T-helper 9 cell (primary cell): Measurements from ENCODE around the gene FIGLA.
"Not testable (repeated sequence)": the region's sequence is repeated elsewhere in the genome, so short reads cannot be mapped to it uniquely, and the experiment has no call there.

Experiments used
- DNase-seq: peaks from one replicate; pipeline ENCODE4 v3.0.0-alpha.2; 2020

FIGLA gene

DNA sequence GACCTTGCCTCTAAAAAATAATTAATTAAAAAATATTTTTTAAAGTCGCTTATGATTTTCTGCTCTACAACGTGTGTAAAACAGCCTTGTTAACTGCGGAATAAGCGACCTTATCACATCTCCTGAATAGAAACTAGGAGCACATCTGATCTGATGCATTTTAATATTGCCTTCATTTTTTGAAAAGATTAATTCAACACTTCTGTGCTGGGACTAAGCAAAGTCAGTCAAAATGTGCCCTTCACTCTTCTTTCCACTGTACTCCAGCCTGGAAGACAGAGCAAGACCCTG is 17.3 kb upstream of the FIGLA start:
- DNase-seq = no peak

DNA sequence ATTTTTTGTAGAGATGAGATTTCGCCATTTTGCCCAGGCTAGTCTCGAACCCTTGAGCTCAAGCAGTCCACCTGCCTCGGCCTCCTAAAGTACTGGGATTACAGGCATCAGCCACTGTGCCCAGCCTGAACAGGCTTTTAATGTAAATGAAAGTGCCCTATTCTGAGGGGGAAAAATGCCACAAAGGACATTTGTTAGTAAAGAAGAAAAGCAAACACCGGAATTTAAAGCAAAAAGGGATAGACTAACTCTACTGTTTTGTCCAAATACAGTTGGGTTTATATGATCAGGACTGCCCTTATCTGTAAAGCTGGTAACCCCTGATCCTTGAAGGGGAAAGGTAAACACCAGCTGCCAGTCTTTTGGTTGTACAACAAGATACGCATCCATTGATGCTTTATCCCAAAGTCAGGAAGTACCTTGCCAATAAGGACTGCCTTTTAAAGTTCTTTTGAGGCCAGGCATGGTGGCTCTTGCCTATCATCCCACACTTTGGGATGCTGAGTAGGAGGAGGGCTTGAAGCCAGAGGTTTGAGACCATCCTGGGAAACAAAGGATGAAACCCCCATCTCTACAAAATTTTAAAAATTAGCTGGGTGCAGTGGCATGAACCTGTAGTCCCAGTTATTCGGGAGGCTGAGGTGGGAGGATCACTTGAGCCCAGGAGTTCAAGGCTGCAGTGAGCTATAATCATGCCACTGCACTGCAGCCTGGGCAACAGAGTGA is 16.8 kb upstream of the FIGLA start:
- no peak for DNase-seq

GRCh38 chr2:70806620-70807019 is 16.2 kb upstream of the FIGLA start:
- DNase-seq = no peak

DNA sequence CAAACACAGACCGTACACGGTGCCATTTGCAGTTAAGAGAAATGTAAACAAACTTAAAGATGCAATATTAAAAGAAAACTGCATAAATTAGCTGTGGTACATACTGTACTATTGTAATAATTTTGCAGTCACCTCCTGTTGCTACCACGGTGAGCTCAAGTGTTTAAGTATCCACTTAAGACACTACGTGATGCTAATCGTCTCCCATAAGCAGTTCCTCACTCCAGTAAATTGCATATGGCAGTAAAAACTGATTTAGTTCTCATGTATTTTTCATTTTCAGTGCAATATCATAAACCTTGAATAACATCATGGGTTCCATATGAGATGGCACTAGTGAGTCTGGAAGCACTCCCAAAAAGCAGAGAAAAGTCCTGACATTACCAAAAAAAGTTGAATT is 15.6 kb upstream of the FIGLA start:
- DNase-seq = no peak

GRCh38 chr2:70801607-70802263 is 11.3 kb upstream of the FIGLA start:
- no peak for DNase-seq

DNA sequence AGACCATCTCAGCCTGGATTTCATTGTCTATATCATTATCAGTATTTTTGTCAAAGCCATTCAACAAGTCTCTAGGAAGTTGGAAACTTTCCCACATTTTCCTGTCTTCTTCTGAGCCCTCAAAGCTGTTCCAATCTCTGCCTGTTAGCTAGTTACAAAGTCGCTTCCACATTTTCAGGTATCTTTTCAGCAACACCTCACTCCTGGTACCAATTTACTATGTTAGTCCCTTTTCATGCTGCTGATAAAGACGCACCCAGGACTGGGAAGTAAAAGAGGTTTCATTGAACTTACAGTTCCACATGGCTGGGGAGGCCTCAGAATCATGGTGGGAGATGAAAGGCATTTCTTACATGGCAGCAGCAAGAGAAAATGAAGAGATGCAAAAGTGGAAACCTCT is 9.3 kb upstream of the FIGLA start:
- no peak for DNase-seq

- DNase-seq = not testable (repeated sequence)
These were observed 7.6 kb upstream of the FIGLA start for GRCh38 chr2:70797996-70798395.

GRCh38 chr2:70797506-70797905 is 7.1 kb upstream of the FIGLA start:
- DNase-seq = no peak

DNA sequence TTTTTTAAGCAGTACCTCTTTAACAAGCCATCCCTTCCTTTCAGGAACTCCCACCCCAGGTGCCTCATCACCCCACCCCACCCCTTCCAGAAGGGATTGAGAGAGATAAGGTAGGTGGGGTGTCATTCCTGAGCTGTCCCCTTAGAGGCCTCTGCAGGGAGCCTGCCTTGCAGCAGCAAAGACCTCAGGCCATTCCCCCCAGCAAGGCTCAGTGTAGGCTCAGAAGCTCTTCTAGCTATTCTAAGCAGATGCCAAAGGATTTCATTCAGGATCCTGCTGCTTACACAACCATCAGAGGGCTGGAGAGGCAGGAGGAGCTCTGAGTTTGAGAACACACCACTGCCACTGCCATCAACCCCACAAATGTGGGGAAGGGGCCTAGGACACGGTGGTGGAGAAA is 5.8 kb upstream of the FIGLA start:
- no peak for DNase-seq

DNA sequence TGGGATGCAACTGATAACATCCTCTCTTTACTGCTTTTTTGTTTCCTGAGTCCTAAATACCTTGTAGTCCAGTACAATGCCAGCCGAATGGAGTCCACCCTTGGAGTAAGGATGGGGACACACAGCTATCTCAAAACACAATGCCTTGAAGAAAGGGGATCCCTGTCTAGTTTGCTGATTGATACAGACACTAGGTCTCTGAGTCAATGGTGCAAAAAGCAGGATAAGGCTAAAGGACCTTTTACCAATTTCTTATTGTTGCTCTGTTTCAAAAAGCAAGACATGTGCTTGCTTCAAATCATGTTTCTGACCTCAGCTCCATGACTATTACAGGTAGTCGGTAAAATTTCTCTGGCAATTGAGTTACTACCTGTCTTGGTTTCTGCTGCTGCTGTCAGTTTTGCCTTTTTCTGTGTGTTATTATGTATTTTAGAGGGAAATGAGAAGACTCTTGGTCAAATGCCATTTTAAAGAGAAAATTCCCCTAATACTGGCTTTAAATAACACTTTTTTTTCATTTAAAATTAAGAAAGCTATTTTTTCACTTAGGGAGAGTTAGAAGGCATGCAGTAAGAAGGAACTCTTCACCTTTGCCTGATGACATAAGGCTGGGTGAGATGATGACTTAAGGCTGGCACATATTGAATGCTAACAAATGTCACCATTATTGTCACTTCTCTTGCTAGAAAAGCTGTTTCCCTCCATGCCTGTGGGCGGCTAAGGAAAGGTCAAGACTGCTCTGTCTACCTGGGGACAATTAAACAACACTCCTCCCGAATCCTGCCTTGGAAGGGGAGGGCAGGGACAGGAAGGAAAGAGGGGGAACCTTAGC is 4.9 kb upstream of the FIGLA start:
- no peak for DNase-seq

GRCh38 chr2:70793450-70793849 is 3.0 kb upstream of the FIGLA start:
- no peak for DNase-seq

DNA sequence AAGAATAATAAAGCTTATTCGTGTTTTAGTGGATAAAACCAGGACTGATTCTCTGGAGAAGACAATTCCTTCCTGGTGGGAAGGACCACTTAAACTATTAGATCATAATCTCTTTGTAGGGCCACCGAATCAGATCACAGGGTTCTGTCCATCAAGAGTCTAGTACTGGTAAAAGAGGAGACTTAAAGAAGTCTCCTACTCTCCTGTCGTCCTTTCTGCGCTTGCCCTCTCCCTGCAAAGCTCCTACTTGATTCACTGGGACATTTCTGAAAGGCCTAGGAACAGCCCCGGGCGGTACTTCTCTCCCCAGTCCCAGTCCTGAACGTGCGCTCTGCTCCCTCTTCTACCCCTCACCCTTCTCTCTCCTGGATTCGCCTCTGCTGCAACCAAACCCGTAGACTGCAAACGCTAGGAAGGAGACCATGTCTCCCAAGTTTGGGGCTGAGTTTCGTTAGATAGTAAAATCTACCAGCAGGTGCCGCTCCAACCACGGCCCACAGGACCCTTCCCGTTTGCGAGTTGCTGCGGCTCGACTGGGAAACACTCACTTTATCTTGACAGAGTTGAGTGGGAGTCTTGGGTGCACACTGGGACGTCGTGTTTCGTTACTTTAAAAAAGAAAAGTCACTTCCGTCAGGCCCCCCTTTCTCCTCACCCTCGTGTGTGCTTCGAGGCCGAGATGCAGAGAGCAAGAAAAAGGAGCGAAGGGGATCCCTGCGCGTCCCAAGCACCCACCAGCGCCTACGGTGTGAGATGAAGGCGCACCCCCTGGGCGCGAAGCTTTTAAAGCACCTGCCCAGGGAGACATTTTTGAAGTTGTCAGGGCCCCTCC is 923 bp downstream of the FIGLA start:
- DNase-seq = peak; percentile 21

GRCh38 chr2:70785137-70785911 is 5.1 kb downstream of the FIGLA start:
- DNase-seq = no peak

DNA sequence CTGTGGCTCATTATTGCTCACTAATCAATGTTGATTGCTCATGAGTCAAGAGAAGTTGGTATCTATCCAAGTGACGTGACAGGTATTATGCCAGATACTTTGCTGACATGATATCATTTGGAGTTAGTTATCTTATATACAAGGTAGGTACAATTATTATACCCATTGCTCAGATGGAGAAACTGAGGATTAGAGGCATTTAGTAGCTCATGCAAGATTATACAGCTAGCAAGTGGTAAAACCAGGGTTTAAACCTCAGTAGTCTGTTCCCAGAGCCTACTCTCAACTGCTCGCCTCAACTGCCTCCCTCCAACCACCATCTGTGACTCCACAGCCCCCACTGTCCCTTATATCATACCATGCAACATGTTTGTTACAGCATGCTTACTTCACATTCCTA is 6.1 kb downstream of the FIGLA start:
- no peak for DNase-seq

GRCh38 chr2:70779911-70780545 is 10.4 kb downstream of the FIGLA start:
- no peak for DNase-seq

DNA sequence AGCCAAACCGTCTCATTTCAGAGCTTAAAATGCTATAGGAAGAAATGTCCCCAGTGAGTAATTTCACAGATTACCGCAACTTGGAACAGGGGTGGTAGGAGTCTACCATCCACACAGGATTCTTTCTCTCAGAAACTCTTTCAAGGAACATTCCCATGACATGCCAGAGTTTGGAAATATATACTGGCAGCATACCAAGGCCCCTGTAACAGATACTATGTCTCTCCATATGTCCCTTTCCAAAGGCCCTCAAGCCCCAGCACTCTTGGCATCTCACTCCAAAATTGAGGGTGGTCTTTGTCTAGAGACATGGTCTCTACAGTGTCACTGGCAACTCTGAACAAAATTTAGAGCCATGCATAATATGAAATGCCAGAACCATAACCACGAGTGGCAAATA is 11.0 kb downstream of the FIGLA start:
- no peak for DNase-seq

GRCh38 chr2:70778676-70779075 is 11.8 kb downstream of the FIGLA start:
- DNase-seq = no peak

DNA sequence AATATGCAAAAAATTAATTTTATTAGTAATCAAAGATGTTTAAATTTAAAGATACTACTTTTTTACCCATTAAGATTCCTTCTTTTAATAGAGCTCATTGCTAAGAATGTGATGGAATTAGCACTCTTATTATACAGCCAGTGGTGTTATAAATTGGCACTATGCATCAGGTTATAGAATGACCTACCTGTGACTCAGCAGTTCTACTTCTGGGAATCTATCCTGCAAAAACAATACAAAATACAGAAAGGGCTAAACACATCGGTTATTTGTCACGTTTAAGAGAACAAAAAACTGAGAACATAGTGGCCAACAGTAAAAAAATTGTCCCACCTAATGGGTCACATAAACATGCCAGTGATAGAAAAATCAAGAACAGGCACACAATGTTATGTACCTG is 13.0 kb downstream of the FIGLA start:
- no peak for DNase-seq

GRCh38 chr2:70776266-70776665 is 14.2 kb downstream of the FIGLA start:
- DNase-seq = no peak

- no peak for DNase-seq
These were observed 15.3 kb downstream of the FIGLA start for GRCh38 chr2:70775141-70775540.

GRCh38 chr2:70772486-70773155 is 17.8 kb downstream of the FIGLA start:
- DNase-seq = no peak
